Measurements from ENCODE around the gene SEC14L6.

DNA sequence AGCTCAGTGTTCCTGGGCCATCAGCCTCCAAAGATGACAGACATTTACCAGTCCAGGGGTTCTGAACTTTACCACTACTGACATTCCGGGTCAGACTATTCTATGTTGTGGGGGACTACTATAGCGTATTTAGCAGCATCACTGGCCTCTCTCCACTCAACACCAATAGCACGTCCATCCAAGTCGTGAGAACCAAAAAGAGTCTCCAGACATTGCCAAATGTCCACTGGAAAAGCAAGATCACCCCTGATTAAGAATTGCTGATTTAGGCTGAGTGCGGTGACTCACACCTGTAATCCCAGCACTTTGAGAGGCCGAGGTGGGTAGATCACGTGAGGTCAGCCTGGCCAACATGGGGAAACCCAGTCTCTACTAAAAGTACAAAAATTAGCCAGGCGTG, 39.9 kb upstream of the SEC14L6 start:
- TF ChIP-seq CTCF (IDR thresholded peaks at IDR 0.05; ENCODE audit: borderline replicate concordance, extremely low read depth, low read length, poor library complexity, severe bottlenecking) (no peak), EZH2 (IDR thresholded peaks at IDR 0.05; ENCODE audit: borderline replicate concordance, low read depth, low read length, severe bottlenecking) (no peak)

All from DND-41 (cell line).